GM18499 (cell line): ENCODE data around the gene PPP1R1A.

Experiments used
- ATAC-seq: cut with Tn5 transposase; IDR thresholded peaks from one replicate; pipeline ENCODE4 v1.9.1; 2021; ENCODE audit warnings: moderate number of reproducible peaks; ENCODE audit not compliant: insufficient read depth, unreplicated experiment

Gene PPP1R1A

GRCh38 chr12:54578778-54579177, 9.7 kb downstream of the PPP1R1A start:
- ATAC-seq, result no peak

GRCh38 chr12:54572881-54573280, 15.6 kb downstream of the PPP1R1A start:
- ATAC-seq, result no peak

GRCh38 chr12:54571193-54572188, 17.0 kb downstream of the PPP1R1A start:
- no peak for ATAC-seq

GRCh38 chr12:54569995-54570528, 18.4 kb downstream of the PPP1R1A start:
- ATAC-seq, result no peak

GRCh38 chr12:54569072-54569471, 19.4 kb downstream of the PPP1R1A start:
- no peak for ATAC-seq

- ATAC-seq, result no peak
These were observed 21.7 kb downstream of the PPP1R1A start for GRCh38 chr12:54566792-54567191.

GRCh38 chr12:54565986-54566544, 22.4 kb downstream of the PPP1R1A start:
- ATAC-seq, result no peak

- ATAC-seq, result no peak
These were observed 23.0 kb downstream of the PPP1R1A start for GRCh38 chr12:54565310-54565985.

GRCh38 chr12:54564768-54565167, 23.7 kb downstream of the PPP1R1A start:
- no peak for ATAC-seq

- ATAC-seq, result no peak
These were observed 24.7 kb downstream of the PPP1R1A start for GRCh38 chr12:54563787-54564186.

GRCh38 chr12:54562750-54563356, 25.6 kb downstream of the PPP1R1A start:
- ATAC-seq, result no peak

GRCh38 chr12:54561164-54561563, 27.3 kb downstream of the PPP1R1A start:
- ATAC-seq, result no peak

GRCh38 chr12:54560374-54560858, 28.0 kb downstream of the PPP1R1A start:
- peak; percentile 94 for ATAC-seq

- ATAC-seq, result no peak
These were observed 29.7 kb downstream of the PPP1R1A start for GRCh38 chr12:54558759-54559158.

- no peak for ATAC-seq
These were observed 30.1 kb downstream of the PPP1R1A start for GRCh38 chr12:54558311-54558710.

GRCh38 chr12:54555670-54556257, 32.7 kb downstream of the PPP1R1A start:
- ATAC-seq, result no peak

- no peak for ATAC-seq
These were observed 38.5 kb downstream of the PPP1R1A start for GRCh38 chr12:54549774-54550451.

- no peak for ATAC-seq
These were observed 41.9 kb downstream of the PPP1R1A start for GRCh38 chr12:54546511-54546910.

GRCh38 chr12:54544743-54545142, 43.7 kb downstream of the PPP1R1A start:
- no peak for ATAC-seq
